NCI-H526 (cell line): Measurements from ENCODE around the gene KAT6B.
"Not testable (repeated sequence)": the region's sequence is repeated elsewhere in the genome, so short reads cannot be mapped to it uniquely, and the experiment has no call there.

ENCODE experiments used
- DNase-seq, 2 experiments: peaks; one replicate each; lab custom pipeline; 2025; lab: John Stamatoyannopoulos, UW

Gene KAT6B

DNA sequence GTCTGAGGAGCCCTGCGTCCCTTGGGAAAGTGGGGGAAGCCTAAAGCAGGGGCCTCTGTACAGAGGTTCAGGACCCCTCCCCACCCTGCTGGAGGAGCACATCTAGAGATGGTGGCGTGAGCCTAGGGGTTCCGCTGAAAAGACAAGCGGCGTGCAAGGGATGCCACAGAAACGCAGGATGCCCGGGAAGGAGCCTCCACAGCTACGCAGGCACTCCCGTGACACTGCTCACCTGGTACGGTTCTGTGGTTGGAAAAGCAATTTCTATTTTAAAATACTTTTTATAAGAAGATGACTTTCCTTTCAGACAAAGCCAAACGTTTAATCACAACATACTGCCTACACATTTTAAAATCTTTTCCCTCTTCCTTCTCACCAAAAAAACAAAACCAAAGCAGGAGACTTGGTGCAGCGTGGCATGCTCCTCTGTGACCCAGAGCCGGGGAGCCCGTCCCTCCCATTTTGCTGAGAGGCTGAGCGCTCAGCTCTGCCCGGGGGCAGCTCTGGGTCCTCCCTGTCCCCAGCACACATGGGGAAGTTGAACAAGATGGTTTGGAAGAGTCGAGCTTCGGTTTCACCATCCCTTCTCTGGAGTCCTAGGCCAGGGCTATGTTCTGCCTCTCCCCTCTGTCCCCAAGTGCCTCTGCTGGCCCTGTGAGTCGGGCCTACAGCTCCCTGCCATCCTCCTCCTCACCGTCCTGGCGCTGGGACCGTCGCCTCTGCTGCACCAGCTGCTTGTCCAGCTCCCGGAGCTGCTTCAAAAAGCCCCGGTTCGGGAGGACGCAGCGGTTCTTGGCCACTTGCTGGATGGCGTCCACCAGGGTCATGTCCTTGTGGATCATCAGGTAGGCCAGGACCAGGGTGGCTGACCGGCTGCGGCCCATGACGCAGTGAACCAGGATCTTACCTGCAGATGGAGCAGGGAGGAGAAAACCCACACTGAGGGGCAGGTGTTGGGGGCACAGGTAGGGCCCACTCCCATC, 211.1 kb downstream of the KAT6B start:
- no peak for DNase-seq

DNA sequence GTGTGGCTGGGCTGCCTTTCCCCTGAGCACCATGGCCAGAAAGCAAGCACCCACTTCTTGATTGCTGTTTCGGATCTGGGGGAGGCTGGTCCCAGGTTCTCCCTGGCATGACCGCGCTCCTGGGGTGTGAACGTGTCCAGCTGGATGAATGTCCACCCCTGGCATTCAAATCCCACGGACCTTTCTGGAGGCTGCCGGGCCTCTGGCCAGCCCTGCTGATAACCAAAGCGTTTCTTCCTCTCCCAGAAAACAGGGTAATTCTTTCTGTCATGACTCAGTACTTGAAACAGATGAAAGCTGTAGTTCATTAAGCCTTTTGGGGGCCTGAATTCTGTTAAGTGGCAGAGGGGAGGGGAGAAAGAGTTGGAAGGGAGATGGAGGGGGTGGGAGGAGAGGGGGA, 211.9 kb downstream of the KAT6B start:
- no peak for DNase-seq

DNA sequence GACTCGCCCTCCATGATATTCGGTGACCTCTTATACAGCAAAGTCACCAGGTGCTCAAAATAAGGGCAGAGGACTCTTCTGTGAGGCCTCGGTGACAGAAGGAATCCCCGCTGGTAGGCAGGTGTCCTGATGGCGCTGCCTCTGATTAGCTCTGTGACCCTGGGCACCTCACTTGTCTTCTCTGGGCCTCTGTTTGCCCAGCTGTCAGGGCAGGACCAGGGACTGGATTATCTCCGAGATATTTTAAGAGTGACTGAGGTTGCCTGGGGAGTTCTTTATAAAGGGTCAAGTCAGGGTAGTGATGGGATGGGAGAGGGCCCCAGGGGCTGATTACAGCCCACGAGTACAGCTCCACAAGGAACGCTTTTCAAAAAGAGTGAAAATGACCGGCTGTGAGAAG, 214.2 kb downstream of the KAT6B start:
- DNase-seq = no peak

DNA sequence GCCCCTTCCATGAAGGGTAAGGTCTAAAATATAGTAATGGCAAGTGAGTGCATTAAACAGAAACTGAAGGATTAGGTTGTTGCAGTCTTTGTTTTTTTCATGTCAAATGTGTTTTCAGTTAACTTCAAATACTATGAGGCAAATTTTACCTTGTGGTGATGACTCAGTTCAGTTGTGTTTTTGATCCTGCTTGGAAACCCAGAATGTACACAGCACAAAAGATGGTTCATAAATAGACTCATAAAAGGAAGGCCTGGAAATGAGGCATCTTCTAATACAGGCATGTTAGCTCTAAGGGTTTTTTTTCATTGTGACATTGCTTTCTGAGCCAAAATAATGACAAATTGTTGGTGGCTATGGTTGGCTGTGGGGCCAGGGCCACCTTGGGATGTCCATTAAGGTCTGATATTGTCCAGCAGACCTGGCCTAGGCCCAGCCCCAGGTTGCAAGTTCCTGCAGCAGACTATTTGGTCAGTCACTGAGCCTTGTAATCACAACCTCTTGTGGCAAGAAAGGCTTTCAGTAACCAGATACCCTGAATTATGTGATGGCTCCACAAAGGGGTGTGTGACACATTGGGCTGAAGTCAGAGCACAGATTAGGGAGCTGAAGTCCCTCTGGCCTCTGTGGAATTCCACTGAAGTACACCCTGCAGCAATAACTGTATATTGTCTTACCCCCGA, 216.0 kb downstream of the KAT6B start:
- no peak for DNase-seq

DNA sequence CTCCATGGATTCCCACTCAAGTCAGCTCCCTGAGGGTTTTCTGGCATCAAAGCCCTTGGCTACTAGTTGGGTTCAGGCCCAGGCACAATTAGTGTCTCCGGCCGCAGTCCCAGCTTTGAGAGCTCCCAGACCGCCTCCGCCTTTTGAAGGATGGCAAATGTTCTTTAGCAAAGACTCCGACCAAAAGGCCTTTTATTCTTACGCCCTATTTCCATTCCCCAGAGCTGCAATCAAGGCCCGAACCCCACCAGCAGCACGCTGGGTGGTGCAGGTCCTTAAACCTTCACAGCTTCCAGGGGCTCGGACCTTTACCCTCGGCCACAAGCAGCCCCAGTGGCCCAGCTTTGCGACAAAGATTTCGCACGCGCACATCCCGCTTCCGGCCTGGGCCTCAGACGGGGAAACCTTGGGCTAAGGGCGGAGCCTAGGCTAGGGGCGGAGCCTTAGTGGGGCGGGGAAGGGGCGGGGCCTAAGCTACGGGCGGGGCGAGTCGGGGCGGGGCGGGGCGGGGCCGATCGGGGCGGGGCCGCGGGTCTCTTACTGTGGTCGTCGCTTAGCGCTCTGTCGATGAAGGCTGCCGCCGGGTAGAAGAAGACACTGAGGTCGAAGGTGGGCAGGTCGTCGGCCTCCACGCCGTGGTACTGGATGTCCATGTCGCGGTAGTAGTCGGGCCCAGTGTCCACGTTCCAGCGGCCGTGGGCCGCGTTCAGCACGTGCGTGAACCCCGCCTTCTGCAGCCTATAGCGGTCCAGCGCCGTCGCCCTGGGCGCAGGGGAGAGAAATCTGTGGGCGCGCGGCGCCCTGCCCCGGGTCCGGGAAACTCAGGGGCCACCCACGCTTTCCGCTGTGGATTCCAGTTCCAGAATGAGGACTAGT, 217.1 kb downstream of the KAT6B start:
- DNase-seq = no peak

DNA sequence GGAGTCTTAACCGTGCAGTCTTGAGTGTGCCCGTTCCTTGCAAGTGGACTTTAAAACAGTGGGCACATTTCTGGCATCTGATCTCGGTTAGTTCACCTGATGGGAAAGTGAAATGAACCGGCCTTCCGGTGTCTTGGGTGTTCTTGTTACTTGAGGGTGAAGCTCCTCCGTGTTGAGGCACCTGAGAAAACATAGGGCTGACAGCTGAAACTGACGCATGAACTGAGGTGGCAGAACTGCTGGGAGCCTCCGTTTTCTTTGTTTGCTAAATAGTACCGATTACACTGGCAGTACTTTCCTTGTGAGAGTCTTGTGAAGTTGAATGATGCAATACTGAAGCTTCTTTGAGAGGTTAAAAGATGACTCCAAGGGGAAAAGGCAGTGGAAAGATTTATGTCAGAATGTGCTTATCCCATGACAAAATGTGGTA, 222.3 kb downstream of the KAT6B start:
- no peak for DNase-seq

DNA sequence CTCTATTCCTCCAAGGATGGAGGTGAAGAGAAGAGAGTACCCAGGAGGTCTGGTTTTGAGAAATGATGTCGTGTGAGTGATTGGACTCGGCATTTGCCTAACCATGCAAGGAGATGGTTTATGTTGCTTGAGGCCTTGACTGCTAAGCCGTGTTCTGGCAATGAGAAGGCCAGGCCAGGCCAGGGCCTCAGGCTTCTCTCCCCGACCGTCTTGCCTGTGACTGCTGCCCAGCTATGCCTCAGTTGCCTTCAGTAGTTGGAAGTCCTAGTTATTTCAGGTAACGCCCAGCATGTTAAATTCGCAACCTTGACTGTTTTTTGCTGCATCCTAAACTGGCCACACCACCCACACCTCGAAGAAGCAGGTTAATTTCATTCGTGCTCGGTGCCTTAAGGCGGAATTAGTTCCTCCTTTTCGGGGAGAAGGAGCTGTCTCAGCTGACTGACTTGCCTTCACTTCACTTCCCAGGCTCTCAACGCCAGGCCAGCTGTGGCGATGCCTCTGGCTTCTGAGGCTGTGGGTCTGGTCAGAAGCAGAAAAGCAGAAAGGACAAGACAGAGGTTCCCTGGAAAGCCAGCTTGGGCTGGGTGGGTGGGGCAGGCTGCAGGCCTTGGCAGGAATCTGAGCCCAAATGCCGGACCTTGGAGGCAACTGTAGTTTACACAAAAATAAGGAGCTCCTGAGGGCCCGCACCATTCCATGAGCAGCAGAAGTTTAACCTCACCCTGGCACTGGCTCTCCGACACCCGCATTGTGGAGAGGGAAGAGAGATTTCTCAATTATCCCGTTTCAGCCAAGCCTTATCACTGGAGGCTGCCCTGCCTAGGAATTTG, 223.1 kb downstream of the KAT6B start:
- DNase-seq = no peak

DNA sequence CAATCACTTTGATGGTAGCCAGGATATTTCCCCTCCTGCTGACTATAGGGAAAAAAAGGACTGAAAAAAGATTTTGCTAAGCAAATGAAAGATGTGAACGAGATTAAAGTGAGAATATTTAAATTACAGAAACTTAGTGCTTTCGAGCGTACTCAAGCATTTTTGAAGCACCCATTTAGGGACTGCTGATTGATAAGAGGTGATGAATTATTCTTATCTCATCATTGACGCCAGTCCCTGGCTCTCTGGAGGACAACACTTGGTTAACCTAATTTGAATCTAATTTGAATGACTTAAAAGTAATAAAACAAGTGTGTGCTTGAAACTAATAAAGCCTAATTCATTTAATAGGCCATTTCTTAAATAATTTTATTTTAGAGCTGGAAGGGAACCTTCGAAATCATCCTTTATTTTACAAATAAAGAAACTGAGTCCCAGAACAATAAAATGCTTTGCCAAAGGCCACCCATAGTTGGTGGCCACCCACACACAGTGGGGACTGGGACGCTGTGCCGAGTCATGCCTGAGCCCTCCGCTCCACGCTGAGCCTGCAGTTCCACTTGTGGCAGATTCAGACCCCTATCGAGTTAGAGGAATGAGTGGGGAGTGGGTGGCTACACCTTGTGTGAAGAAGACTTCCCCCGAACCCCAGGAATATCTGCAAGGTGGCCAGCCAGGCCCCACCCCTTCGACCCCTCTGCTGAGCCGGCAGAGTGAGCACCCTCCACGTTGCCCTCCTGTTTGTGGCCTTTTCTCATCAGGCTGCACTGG, 223.9 kb downstream of the KAT6B start:
- DNase-seq = peak; percentile 12 to 31

DNA sequence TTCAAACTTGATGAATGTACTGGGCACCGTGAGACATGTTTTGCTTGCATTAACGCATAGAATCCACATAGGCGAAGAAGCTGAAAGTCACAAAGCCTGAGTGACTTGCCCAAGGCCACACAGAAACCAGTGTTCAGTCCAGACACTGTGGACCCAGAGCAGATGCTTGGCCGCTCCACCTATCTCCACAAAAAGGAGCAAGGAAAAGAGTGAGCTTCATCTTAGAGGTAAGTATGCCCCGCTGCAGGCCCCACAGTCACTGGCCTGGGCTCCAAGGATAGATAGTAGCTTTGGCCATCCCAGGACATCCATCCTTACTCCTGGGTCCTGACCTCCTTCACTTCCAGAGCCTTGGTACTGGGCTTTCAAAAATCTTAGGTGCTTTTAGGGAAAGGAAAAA, 224.9 kb downstream of the KAT6B start:
- DNase-seq = no peak

DNA sequence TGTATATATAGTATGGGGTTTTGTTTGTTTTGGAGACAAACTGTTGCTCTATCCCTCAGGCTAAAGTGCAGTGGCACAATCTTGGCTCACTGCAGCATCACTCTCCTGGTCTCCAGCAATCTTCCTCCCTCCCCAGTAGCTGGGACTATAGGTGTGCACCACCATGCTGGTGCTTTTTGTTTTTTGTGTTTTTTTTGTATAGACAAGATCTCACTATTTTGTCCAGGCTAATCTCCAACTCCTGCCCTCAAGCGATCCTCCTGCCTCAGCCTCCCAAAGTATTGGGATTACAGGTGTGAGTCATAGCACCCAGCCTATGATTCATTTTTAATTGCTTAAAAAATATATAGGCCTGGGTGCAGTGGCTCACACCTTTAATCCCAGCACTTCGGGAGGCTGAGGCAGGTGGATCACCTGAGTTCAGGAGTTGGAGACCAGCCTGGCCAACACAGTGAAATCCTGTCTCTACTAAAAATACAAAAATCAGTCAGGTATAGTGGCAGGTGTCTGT, 229.6 kb downstream of the KAT6B start:
- not testable (repeated sequence) for DNase-seq

DNA sequence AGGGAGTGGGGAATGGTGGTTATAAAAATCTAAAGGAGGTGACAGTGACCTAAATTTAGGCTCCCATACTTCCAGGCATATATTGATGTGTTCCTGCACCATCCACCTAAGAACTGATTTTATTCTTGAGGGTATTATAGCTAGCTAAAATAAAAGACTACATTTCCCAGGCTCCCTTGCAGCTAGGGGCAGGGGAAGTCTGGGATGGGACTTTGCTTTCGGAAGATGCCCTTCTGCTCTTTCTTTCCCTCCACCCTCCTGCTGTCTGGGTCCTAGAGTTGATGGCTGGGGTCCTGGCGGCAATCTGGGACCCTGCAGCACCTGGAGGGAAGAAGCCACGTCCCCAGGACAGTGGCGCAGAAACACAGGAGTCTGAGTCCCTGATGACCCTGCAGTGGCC, 231.3 kb downstream of the KAT6B start:
- DNase-seq = no peak

DNA sequence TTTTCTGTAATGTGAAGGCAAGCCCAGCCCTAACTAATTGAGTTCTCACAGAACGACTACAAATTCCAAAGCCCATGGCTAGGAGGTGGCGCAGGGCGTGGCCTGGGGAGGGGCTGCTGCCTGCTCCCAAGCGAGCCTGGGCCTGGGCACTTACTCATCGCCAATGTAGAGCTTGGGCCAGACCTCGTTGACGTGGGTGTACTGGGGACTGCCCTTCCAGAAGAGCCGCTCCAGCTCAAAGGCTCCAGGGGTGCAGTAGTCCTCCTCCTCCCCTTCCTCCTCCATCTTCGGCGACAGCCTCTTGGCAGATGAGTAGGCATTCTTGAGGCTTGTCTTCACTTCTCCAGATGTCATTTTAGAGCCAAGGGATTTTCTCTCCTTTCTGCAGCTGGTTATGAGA, 231.8 kb downstream of the KAT6B start:
- no peak for DNase-seq

DNA sequence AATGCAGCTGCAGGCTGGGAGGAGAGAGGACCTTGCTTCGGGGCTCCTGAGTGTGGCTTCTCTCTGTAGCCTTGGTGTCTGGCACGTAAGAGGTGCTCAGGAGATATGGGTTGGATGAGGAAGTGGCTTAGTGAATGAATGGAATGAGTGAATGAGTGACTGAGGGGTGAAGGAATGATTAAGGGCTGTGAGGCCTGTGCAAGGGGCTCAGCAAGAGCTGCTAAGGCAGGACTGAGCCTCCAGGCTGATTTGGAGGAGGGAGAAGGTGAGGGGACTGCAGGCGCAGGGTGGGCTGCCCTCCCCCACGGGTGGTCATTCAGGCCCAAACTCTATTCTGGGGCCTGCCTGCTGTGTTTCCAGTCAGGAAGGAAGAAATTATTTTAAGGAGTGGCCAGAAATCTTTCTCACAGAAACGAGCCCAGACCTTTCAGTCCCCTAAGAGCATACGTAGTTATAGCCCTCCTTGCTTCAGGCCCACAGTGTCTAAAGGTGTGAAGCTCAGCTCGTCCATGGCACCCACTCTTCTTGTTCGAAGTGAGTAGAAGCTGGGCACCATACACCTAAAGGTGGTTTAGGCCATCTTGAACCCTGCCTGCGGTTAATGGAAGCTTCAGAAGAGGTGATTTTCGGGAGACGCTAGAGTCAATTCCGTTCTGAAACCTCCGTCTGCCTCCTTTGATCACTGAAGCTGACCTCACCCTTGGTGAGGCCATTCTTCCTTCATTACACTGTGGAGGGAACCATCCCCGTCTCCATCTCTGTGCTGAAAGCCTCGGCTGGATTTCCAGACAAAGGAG, 235.5 kb downstream of the KAT6B start:
- DNase-seq = no peak

DNA sequence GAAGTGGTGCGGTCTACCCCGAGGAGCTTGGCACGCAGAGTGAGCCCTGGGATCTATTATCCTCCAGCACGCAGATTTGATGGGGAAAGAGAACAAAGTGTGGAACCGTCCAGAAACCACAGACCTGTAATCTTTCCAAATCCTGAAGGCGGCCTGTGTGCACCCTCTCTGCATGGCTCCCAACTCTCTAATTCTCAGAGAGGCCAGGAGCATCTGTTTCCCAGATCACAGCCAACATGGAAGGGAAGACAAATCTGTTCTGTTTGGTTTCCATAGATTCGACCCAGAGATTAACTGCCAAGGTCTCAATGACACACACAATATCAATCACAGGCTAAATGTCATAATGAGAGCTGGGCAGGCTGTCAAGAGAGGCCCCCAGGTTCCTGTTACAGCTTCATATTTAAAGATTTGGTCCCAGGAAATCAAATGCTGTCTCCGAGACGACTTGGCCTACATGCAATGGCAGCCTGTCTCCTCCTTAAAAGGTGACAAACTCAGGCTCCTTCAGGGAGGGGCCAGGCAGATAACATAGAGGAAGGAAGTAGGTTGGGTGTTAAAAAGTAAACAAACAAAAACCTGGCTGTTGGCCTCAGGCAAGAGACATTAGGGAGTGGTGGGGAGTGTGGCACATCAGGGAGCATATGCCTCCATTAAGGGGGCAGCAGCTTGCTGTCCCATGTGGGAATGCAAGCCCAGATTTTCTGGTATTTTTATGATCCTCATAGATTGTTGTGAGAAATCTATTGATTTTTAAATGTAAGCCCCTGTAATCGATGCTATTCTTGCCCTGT, 236.3 kb downstream of the KAT6B start:
- no peak for DNase-seq

DNA sequence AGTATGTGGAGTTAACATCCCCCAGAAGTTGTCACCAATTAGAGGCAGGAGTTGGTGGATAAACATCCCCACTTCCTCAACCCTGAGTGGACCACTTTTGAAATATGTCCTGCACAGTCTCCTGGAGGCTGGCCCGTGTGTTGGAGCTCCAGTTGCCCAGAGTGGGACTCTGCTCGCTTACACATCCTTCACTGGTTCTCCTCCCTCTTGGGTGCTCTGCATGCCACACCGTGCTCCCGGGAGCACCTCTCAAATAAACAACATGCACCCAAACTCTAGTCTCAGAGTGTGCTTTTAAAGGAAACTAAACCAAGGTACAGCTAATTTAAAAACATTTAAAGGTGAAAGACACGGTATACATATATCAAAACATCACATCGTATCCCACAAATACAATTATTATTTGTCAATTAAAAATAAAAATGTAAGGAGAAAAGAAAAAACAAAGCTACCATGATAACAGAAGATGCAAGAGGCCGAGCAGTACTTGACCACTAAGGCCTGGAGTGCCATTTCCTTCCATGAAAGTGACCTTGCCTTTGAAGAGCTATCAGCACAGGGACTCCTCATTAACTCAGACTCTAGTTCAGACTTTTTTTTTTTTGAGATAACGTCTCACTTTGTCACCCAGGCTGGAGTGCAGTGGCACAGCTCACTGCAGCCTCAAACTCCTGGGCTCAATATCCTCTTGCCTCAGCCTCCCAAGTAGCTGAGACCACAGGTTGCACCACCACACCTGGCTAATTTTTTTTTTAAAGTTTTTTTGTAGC, 237.2 kb downstream of the KAT6B start:
- no peak for DNase-seq

DNA sequence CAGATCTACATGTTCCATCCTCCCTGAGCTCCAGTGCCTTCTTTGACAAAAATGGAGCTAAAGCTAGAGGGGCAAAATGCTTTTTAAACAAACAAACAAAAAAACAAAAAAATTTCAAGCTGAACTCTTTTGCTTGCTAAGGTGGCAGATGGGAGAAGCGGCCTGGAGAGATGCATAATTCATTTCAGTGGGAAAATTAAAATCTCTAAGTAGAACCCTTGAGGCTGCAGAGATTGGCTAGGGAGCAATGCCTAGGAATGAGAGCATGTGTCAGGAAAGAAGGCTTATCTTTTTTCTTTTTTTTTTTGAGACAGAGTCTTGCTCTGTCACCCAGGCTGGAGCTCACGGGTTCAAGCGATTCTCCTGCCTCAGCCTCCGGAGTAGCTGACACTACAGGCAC, 238.7 kb downstream of the KAT6B start:
- DNase-seq = no peak

DNA sequence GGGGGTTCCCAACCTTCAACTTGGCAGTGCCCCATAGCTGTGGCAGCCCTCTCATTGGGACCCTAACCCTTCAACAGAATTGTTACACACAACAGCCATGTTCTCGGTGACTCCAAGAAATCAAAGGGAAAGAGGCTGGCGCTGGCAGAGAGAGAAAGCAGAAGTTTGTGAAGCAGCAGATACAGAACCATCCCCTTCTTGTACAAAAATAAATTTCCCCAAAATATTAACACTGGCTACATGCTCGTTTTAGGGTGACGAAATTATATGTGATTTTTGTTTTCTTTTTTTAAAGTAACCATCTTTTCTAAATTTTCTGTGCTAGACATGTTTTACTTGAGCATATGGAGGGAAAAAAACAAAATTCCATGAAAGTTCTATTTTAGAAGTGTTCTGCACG, 239.9 kb downstream of the KAT6B start:
- no peak for DNase-seq

DNA sequence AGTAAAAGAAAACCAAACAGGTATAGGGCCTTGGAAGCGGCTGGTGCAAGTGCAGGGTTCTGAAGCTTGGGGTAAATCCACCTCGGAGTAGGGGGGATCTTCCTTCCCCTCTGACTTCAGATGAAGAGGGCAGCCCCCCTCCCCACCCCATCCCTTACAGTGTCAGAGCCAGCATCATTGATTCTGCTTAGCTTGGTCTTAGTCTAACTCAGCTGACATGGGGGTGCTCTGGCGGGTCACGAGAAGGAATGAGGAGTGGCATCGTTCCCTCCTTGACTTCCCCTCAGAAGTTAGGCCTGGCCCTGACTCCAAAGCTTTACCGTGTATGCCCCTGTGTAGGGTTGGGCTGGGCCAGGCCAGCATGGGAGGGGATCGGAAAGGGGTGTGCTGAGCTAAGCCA, 240.9 kb downstream of the KAT6B start:
- DNase-seq = no peak
